Smooth muscle cell (in vitro differentiated cells): ENCODE results near the gene UBE3B. TPM values are rescaled to one million over a fixed set of nuclear protein-coding genes. Genes with fewer than 3 reads are reported as not detected.

Experiments used
- DNase-seq: peaks from one replicate; lab custom pipeline; 2025; ENCODE audit not compliant: unreplicated experiment; lab: John Stamatoyannopoulos, UW
- H2AFZ ChIP-seq: fragments of 200-600 bp; sonication (generic); 2 replicates; pipeline ENCODE4 v1.6.0; 2016; ENCODE audit warnings: antibody characterized with exemption, low read depth, mild to moderate bottlenecking
- H3F3A ChIP-seq: fragments of 200-600 bp; sonication (generic); 2 replicates; pipeline ENCODE4 v1.6.0; 2017; ENCODE audit warnings: antibody characterized with exemption, low read depth
- H3K27ac ChIP-seq: fragments of 200-600 bp; sonication (generic); 2 replicates; pipeline ENCODE4 v1.5.1; 2016; ENCODE audit warnings: low read depth, mild to moderate bottlenecking
- H3K27me3 ChIP-seq: fragments of 200-600 bp; sonication (generic); 2 replicates; pipeline ENCODE4 v1.6.1; 2016; ENCODE audit warnings: low read depth, mild to moderate bottlenecking
- H3K36me3 ChIP-seq: fragments of 200-600 bp; sonication (generic); 2 replicates; pipeline ENCODE4 v1.5.1; 2016; ENCODE audit warnings: low read depth
- H3K4me1 ChIP-seq: fragments of 200-600 bp; sonication (generic); 2 replicates; pipeline ENCODE4 v1.5.1; 2016; ENCODE audit warnings: low read depth
- H3K4me2 ChIP-seq: fragments of 200-600 bp; sonication (generic); 2 replicates; pipeline ENCODE4 v1.6.0; 2016; ENCODE audit warnings: mild to moderate bottlenecking
- H3K4me3 ChIP-seq: fragments of 200-600 bp; sonication (generic); 2 replicates; pipeline ENCODE4 v1.5.1; 2016; ENCODE audit warnings: mild to moderate bottlenecking
- H3K79me2 ChIP-seq: fragments of 200-600 bp; sonication (generic); 2 replicates; pipeline ENCODE4 v1.6.0; 2016; ENCODE audit warnings: low read depth, mild to moderate bottlenecking
- H3K9ac ChIP-seq: fragments of 200-600 bp; sonication (generic); 2 replicates; pipeline ENCODE4 v1.6.0; 2016; ENCODE audit warnings: low read depth
- H3K9me3 ChIP-seq: fragments of 200-600 bp; sonication (generic); replicated peaks from 2 replicates; pipeline ENCODE4 v1.5.1; 2016; ENCODE audit warnings: low read depth
- H4K20me1 ChIP-seq: fragments of 200-600 bp; sonication (generic); 2 replicates; pipeline ENCODE4 v1.6.0; 2016; ENCODE audit warnings: low read depth
- WGBS: methylation state at CpG from one replicate; pipeline ENCODE4 v1.1.7; 2016; ENCODE audit warnings: low lambda C conversion rate; 5-methylcytosine and 5-hydroxymethylcytosine counted together
- polyA plus RNA-seq: library from polyadenylated mRNA; unstranded; fragments of >200 nt; fragmentation: Nextera tagmentation; extraction: Ambion mirVana; gene quantifications from 2 replicates; pipeline ENCODE4 v1.2.1, GENCODE V29; 2016
- total RNA-seq: library from RNA; depleted of rRNA; stranded (reverse); fragments of >200 nt; gene quantifications from 2 replicates; pipeline ENCODE4 v1.2.3, GENCODE V29; 2014
- TF ChIP-seq, protein P1 (sequence below): fragments of 200-600 bp; sonication (generic); IDR thresholded peaks from 2 replicates; pipeline ENCODE4 v1.5.1; 2017; ENCODE audit warnings: borderline replicate concordance, mild to moderate bottlenecking, antibody characterized with exemption; ENCODE audit not compliant: insufficient read depth, poor library complexity, severe bottlenecking

Gene UBE3B
- total and polyA plus RNA-seq, 2 experiments from 2014 or later: 21.8 to 62.9 TPM

DNA sequence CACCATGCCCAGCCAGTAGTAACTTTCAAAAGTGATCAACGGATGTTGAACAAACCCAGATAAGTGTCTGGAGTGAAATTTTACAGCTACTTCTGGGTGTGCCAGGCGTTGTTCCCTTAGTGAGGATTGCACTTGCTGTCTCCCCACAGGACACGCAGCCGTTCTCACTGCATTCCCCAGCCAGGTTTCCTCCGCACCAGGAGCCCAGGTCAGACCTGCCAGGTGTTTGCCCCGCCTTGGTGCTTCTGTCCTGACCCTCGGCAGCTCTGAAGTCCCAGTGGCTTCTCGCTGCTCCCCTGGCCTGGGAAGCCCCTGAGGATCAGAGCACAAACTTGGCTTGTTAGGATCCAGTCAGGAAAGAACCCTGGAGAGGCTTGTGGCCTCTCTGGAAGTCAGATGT lies 59.7 kb downstream of the UBE3B start:
- no peaks in the 10 kb centered on the region for H3K27me3 ChIP-seq
- no peak overlapping the region for H3K4me3 ChIP-seq
- no peak for DNase-seq
- no peak overlapping the region for H2AFZ ChIP-seq
- H4K20me1 ChIP-seq: no peaks in the 10 kb centered on the region
- no peak overlapping the region for H3K9ac ChIP-seq
- H3K36me3 ChIP-seq: no peaks in the 10 kb centered on the region
- peaks cover 4% of the 10 kb centered on the region for H3K4me1 ChIP-seq
- TF ChIP-seq, protein P1, sequence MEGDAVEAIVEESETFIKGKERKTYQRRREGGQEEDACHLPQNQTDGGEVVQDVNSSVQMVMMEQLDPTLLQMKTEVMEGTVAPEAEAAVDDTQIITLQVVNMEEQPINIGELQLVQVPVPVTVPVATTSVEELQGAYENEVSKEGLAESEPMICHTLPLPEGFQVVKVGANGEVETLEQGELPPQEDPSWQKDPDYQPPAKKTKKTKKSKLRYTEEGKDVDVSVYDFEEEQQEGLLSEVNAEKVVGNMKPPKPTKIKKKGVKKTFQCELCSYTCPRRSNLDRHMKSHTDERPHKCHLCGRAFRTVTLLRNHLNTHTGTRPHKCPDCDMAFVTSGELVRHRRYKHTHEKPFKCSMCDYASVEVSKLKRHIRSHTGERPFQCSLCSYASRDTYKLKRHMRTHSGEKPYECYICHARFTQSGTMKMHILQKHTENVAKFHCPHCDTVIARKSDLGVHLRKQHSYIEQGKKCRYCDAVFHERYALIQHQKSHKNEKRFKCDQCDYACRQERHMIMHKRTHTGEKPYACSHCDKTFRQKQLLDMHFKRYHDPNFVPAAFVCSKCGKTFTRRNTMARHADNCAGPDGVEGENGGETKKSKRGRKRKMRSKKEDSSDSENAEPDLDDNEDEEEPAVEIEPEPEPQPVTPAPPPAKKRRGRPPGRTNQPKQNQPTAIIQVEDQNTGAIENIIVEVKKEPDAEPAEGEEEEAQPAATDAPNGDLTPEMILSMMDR: no peak
- no peaks in the 10 kb centered on the region for H3K79me2 ChIP-seq
- no peaks in the 10 kb centered on the region for H3K9me3 ChIP-seq
- no peak overlapping the region for H3K27ac ChIP-seq
- WGBS: 78% methylated on average over 8 of the region's 8 CpGs
- peaks cover 15% of the 10 kb centered on the region for H3F3A ChIP-seq
- no peak overlapping the region for H3K4me2 ChIP-seq

DNA sequence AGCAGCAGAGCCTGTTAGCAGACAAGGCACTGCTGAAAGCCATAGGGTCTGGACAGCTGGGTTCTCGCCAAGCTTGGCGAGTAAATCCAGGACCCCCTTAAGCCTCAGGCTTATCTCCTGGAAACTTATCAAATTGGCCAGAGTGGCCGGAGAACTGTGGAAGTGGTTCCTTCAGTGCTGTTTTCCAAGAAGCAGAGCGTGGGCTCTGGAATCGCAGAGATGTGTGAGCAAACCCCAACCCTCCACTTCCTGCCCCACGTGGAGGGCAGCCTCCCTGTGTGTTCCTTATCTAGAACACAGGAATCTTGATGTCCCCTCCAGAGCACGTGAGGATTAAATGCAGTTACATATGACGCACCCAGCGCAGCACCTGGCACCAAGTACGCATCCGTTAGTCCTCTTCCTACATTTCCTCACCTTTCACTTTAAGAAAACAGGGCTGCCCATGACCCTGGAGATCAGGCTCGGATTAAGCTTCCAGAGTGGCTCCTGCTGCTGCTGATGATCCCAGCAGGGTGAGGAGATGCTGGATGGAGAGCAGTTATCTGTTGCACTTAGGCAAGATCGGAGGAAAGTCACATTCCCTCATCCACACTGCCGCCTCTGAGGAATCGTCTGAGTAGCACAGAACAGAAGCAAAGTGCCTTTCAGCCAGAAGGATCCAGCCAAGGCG lies 60.9 kb downstream of the UBE3B start:
- H3K4me1 ChIP-seq: peaks cover 4% of the 10 kb centered on the region
- H3K79me2 ChIP-seq: no peaks in the 10 kb centered on the region
- H4K20me1 ChIP-seq: no peaks in the 10 kb centered on the region
- no peaks in the 10 kb centered on the region for H3K9me3 ChIP-seq
- H3K27me3 ChIP-seq: no peaks in the 10 kb centered on the region
- H3K4me2 ChIP-seq: peak overlapping the region; percentile 66
- no peaks in the 10 kb centered on the region for H3K36me3 ChIP-seq
- H3K27ac ChIP-seq: peak overlapping the region; percentile 65
- H3K4me3 ChIP-seq: no peak overlapping the region
- TF ChIP-seq, protein P1: no peak
- no peak overlapping the region for H3K9ac ChIP-seq
- no peak overlapping the region for H2AFZ ChIP-seq
- WGBS: 22% methylated on average over 16 of the region's 16 CpGs
- peaks cover 15% of the 10 kb centered on the region for H3F3A ChIP-seq
- no peak for DNase-seq

DNA sequence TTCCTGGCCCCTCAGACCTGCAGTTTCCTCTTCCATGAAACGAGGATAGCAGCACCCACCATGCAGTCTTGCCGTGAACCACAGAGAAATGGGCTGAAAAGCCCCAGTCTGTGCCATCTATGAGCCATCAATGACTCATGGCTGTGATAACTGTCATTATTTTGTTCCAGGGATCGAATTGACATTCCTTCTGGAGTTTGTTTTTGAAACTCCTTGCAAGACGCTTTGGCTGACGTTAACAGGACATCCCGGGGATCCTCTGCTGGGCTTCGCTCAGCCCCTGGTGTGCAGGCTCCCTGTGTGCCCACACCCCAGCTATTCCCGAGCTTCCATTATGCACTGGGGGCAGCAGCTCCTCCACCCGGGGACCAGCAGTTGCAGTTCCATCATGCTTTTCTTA lies 62.1 kb downstream of the UBE3B start:
- H3K4me1 ChIP-seq: peaks cover 4% of the 10 kb centered on the region
- peak overlapping the region; percentile 65 for H3K27ac ChIP-seq
- no peaks in the 10 kb centered on the region for H3K79me2 ChIP-seq
- peak overlapping the region; percentile 66 for H3K4me2 ChIP-seq
- no peaks in the 10 kb centered on the region for H3K27me3 ChIP-seq
- TF ChIP-seq, protein P1: no peak
- no peaks in the 10 kb centered on the region for H3K9me3 ChIP-seq
- H3F3A ChIP-seq: peaks cover 15% of the 10 kb centered on the region
- WGBS: 12% methylated on average over 9 of the region's 9 CpGs
- no peak for DNase-seq
- no peak overlapping the region for H2AFZ ChIP-seq
- no peaks in the 10 kb centered on the region for H3K36me3 ChIP-seq
- H3K9ac ChIP-seq: no peak overlapping the region
- no peaks in the 10 kb centered on the region for H4K20me1 ChIP-seq
- H3K4me3 ChIP-seq: no peak overlapping the region
